CD14-positive monocyte (primary cell): ENCODE measurements around the gene PMEPA1. TPM values are rescaled to one million over a fixed set of nuclear protein-coding genes. Genes with fewer than 3 reads are reported as not detected.

Source experiments
- DNase-seq, 3 donors: peaks; one replicate each; pipeline ENCODE4 v3.0.0-alpha.2; 2011 to 2022
- H2AFZ ChIP-seq: 2 replicates; pipeline ENCODE4 v1.6.0; 2012; ENCODE audit warnings: mild to moderate bottlenecking, low read depth, low read length, inconsistent platforms; ENCODE audit not compliant: insufficient read depth, poor library complexity, severe bottlenecking
- H3K27ac ChIP-seq, 2 donors: 1 replicate in 1 of 2; 2 replicates in 1 of 2; pipeline ENCODE4 v1.5.1; 2012 to 2013; ENCODE audit warnings: low read length in 2 of 2, control low read depth in 1 of 2, inconsistent platforms in 1 of 2, low read depth in 1 of 2, mild to moderate bottlenecking in 1 of 2
- H3K27me3 ChIP-seq, 2 donors: one replicate each; pipeline versions ENCODE4 v1.6.0 to v1.6.1; 2011 to 2013; ENCODE audit warnings: low read length in 2 of 2; ENCODE audit not compliant: control insufficient read depth in 2 of 2, insufficient read depth in 2 of 2
- H3K36me3 ChIP-seq, 2 donors: replicated peaks in 1 of 2; 1 replicate in 1 of 2; 2 replicates in 1 of 2; pipeline versions ENCODE4 v1.5.1 to v1.6.1; 2012 to 2013; ENCODE audit warnings: low read length in 2 of 2, control low read depth in 1 of 2, inconsistent platforms in 1 of 2, mild to moderate bottlenecking in 1 of 2; ENCODE audit not compliant: insufficient read depth in 2 of 2, control insufficient read depth in 1 of 2
- H3K4me1 ChIP-seq, 2 donors: 1 replicate in 1 of 2; 2 replicates in 1 of 2; pipeline versions ENCODE4 v1.5.1 to v1.6.1; 2012 to 2013; ENCODE audit warnings: low read length in 2 of 2, control low read depth in 1 of 2, inconsistent platforms in 1 of 2, mild to moderate bottlenecking in 1 of 2, moderate library complexity in 1 of 2; ENCODE audit not compliant: insufficient read depth in 2 of 2, control insufficient read depth in 1 of 2
- H3K4me2 ChIP-seq: replicated peaks from 2 replicates; pipeline ENCODE3; 2012; ENCODE audit warnings: low read length, moderate library complexity, mild to moderate bottlenecking; ENCODE audit not compliant: poor library complexity, severe bottlenecking; ENCODE audit errors: extremely low read depth
- H3K4me3 ChIP-seq, 3 experiments: fragments of 200-600 bp in 1 of 3; sonication (generic) in 1 of 3; replicated peaks in 1 of 3; 1 replicate in 2 of 3; 2 replicates in 1 of 3; pipeline ENCODE4 v1.5.1; 2011 to 2013; ENCODE audit warnings: low read length in 3 of 3, mild to moderate bottlenecking in 3 of 3, control low read depth in 2 of 3, low read depth in 2 of 3, inconsistent platforms in 1 of 3, moderate library complexity in 1 of 3
- H3K79me2 ChIP-seq: 2 replicates; pipeline ENCODE4 v1.6.0; 2012; ENCODE audit warnings: mild to moderate bottlenecking, control low read depth, inconsistent platforms, low read length, moderate library complexity; ENCODE audit not compliant: insufficient read depth
- H3K9ac ChIP-seq: 2 replicates; pipeline ENCODE4 v1.6.0; 2017; ENCODE audit warnings: low read length, mild to moderate bottlenecking; ENCODE audit not compliant: insufficient read depth, poor library complexity, severe bottlenecking
- H3K9me3 ChIP-seq, 2 donors: replicated peaks in 1 of 2; 1 replicate in 1 of 2; 2 replicates in 1 of 2; pipeline versions ENCODE4 v1.5.1 to v1.6.1; 2012 to 2013; ENCODE audit warnings: low read length in 2 of 2, control low read depth in 1 of 2; ENCODE audit not compliant: control insufficient read depth in 1 of 2, insufficient read depth in 1 of 2
- H4K20me1 ChIP-seq: 2 replicates; pipeline ENCODE4 v1.6.0; 2012; ENCODE audit warnings: mild to moderate bottlenecking, low read length, control low read depth, moderate library complexity; ENCODE audit not compliant: insufficient read depth
- H3K27ac Mint-ChIP-seq, 7 donors: one replicate each; pipeline ENCODE4 v1.8.0; 2020; ENCODE audit warnings: mild to moderate bottlenecking in 7 of 7, mixed read lengths in 7 of 7, moderate library complexity in 6 of 7, inconsistent platforms in 2 of 7
- H3K27me3 Mint-ChIP-seq, 3 donors: one replicate each; pipeline ENCODE4 v1.8.0; 2021 to 2022; ENCODE audit warnings: low read depth in 3 of 3, mild to moderate bottlenecking in 3 of 3, mixed read lengths in 3 of 3, moderate library complexity in 3 of 3, inconsistent platforms in 1 of 3
- H3K36me3 Mint-ChIP-seq, 2 donors: one replicate each; pipeline ENCODE4 v1.8.0; 2020; ENCODE audit warnings: mixed read lengths in 2 of 2, inconsistent platforms in 1 of 2, mild to moderate bottlenecking in 1 of 2
- H3K4me1 Mint-ChIP-seq: one replicate; pipeline ENCODE4 v1.8.0; 2020; ENCODE audit warnings: mild to moderate bottlenecking, mixed read lengths
- H3K4me3 Mint-ChIP-seq, 2 donors: one replicate each; pipeline ENCODE4 v1.8.0; 2020; ENCODE audit warnings: mild to moderate bottlenecking in 2 of 2, mixed read lengths in 2 of 2, moderate library complexity in 1 of 2
- H3K9me3 Mint-ChIP-seq, 7 donors: one replicate each; pipeline ENCODE4 v1.8.0; 2020 to 2022; ENCODE audit warnings: mixed read lengths in 7 of 7, mild to moderate bottlenecking in 6 of 7, moderate library complexity in 6 of 7, inconsistent platforms in 2 of 7
- CTCF ChIP-seq: fragments of 200-600 bp; IDR thresholded peaks from one replicate; pipeline ENCODE4 v1.8.0; 2022; ENCODE audit warnings: antibody characterized with exemption, mild to moderate bottlenecking
- WGBS: methylation state at CpG from one replicate; pipeline ENCODE4 v1.1.5; 2013; ENCODE audit warnings: missing lambda C conversion rate; ENCODE audit not compliant: insufficient coverage; 5-methylcytosine and 5-hydroxymethylcytosine counted together
- intact Hi-C, 2 donors: fragments of 100-400 bp; cut with micrococcal nuclease; formaldehyde crosslinking; loops; one replicate each; pipeline versions ENCODE4 v1.15.0 to v1.15.1; 2023
- polyA plus RNA-seq, 3 donors: library from polyadenylated mRNA; depleted of rRNA in 1 of 3; unstranded in 2 of 3; stranded (reverse) in 1 of 3; fragments of 300-500 nt in 2 of 3; fragments of >200 nt in 1 of 3; fragmentation: Illumina TruSeq in 2 of 3; gene quantifications; 1 replicate in 2 of 3; 2 replicates in 1 of 3; pipeline ENCODE4 v1.2.3, GENCODE V29; 2012 to 2021

The PMEPA1 gene
- polyA plus RNA-seq, 3 donors, result 0.12 to 0.73 (median 0.59) TPM

GRCh38 chr20:57693002-57693582 lies 16.7 kb downstream of the PMEPA1 start:
- Mint-ChIP-seq H3K27ac (no peak overlapping the region), H3K9me3 (no peaks in the 10 kb centered on the region), H3K36me3 (no peaks in the 10 kb centered on the region), H3K27me3 (peaks cover 1 to 11% (median 9%) of the 10 kb centered on the region in 3 donors), H3K4me1 (peaks cover 4% of the 10 kb centered on the region), H3K4me3 (no peak overlapping the region)
- H3K4me3 ChIP-seq, result no peak overlapping the region
- H3K36me3 ChIP-seq, result no peaks in the 10 kb centered on the region
- no peak for TF ChIP-seq CTCF
- H3K4me1 ChIP-seq, result no peaks in the 10 kb centered on the region
- H3K4me2 ChIP-seq, result no peak overlapping the region
- H2AFZ ChIP-seq, result no peak overlapping the region
- no peaks in the 10 kb centered on the region for H3K9me3 ChIP-seq
- WGBS, result 84% methylated on average over 17 of the region's 20 CpGs
- no peaks in the 10 kb centered on the region for H3K79me2 ChIP-seq
- no peak overlapping the region for H3K9ac ChIP-seq
- DNase-seq, result no peak
- no peaks in the 10 kb centered on the region for H3K27me3 ChIP-seq
- no peaks in the 10 kb centered on the region for H4K20me1 ChIP-seq
- no peak overlapping the region for H3K27ac ChIP-seq
- intact Hi-C loops, result no loop called here

DNA sequence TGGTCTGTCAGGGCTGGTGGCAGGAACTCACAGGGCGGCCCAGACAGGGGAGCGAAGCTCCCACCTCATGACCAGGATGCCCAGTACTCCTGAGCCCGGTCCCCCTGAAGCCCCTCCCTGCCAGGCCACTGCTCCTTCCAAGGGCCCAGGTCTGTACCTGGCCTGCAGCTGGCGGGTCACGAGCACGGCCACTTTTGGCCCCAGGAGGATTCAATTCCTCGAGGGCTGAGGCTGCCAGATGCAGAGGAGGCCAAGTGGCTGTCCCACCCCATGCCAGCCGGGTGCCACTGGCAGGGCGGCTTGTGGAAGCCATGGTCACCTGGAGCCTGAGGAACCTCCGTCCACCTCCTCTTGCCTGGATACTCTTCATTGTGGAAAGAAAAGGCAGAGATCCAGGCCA lies 17.4 kb downstream of the PMEPA1 start:
- Mint-ChIP-seq H3K4me1 (peaks cover 4% of the 10 kb centered on the region), H3K27ac (peak overlapping the region in 1 of 7 donors; percentile 50), H3K9me3 (no peaks in the 10 kb centered on the region), H3K36me3 (no peaks in the 10 kb centered on the region), H3K4me3 (no peak overlapping the region), H3K27me3 (peaks cover 1 to 9% (median 9%) of the 10 kb centered on the region in 3 donors)
- intact Hi-C loops, result no loop called here
- Histone ChIP-seq H3K9me3 (no peaks in the 10 kb centered on the region), H3K9ac (no peak overlapping the region), H3K27me3 (no peaks in the 10 kb centered on the region), H3K4me3 (no peak overlapping the region), H3K27ac (no peak overlapping the region), H3K79me2 (no peaks in the 10 kb centered on the region), H2AFZ (no peak overlapping the region), H3K36me3 (no peaks in the 10 kb centered on the region), H4K20me1 (no peaks in the 10 kb centered on the region), H3K4me2 (no peak overlapping the region), H3K4me1 (no peaks in the 10 kb centered on the region)
- DNase-seq, result no peak
- no peak for TF ChIP-seq CTCF
- 97% methylated on average over 9 of the region's 10 CpGs for WGBS
